HCT116 (cell line): Measurements from ENCODE around the gene SUDS3. TPM values are rescaled to one million over a fixed set of nuclear protein-coding genes. Genes with fewer than 3 reads are reported as not detected.

Source experiments
- ATAC-seq: fragments of 200-7000 bp; cut with Tn5 transposase; 2 replicates; pipeline ENCODE4 v1.9.1; 2020; ENCODE audit warnings: mild to moderate bottlenecking, moderate library complexity
- BruUV-seq: library from RNA; stranded (reverse); fragments of 400-500 nt; replicated peaks from 2 replicates; lab custom pipeline; 2021; lab: Mats Ljungman, UMichigan
- CTCF ChIA-PET: fragments of 300-600 bp; sonication (Branson Sonifier 250); formaldehyde crosslinking; loops from one replicate; lab custom pipeline; 2021; ENCODE audit warnings: antibody characterized with exemption; lab: Charles Lee
- POLR2A ChIA-PET: fragments of 300-600, 350-600 bp; sonication (Branson Sonifier 250); formaldehyde crosslinking; loops from one replicate; lab custom pipeline; 2021; ENCODE audit warnings: antibody characterized with exemption; lab: Charles Lee
- RAD21 ChIA-PET, 2 experiments: fragments of 300-600 bp; sonication (Branson Sonifier 250); formaldehyde crosslinking; loops; one replicate each; lab custom pipeline; 2023; ENCODE audit warnings: low total read pairs in 2 of 2; ENCODE audit not compliant: uncharacterized antibody in 2 of 2, unreplicated experiment in 2 of 2, low non-redundant PET in 1 of 2; lab: Charles Lee
- DNase-seq: peaks from one replicate; pipeline ENCODE4 v3.0.0-alpha.2; 2010; ENCODE audit warnings: low read depth, low spot score
- H2AFZ ChIP-seq: fragments of 200-600 bp; shearing (Covaris generic), sonication (generic); 2 replicates; pipeline ENCODE4 v1.6.1; 2017; ENCODE audit warnings: low read depth, mixed run types, mixed read lengths, antibody characterized with exemption, low read length; ENCODE audit not compliant: poor library complexity, severe bottlenecking
- H3K27ac ChIP-seq: 2 replicates; pipeline ENCODE4 v1.5.1; 2012; ENCODE audit warnings: low read depth, low read length
- H3K27me3 ChIP-seq: fragments of 200-600 bp; sonication (generic); 2 replicates; pipeline ENCODE4 v1.6.1; 2016; ENCODE audit warnings: mixed run types, low read length, mixed read lengths; ENCODE audit not compliant: insufficient read depth
- H3K36me3 ChIP-seq, 2 experiments: fragments of 200-500 bp in 1 of 2; fragments of 200-600 bp in 1 of 2; sonication (Bioruptor generic) in 1 of 2; sonication (generic) in 1 of 2; 2 replicates each; pipeline versions ENCODE4 v1.5.1 to v1.6.1; 2014 to 2016; ENCODE audit warnings: low read length in 2 of 2, inconsistent platforms in 1 of 2, mixed read lengths in 1 of 2, mixed run types in 1 of 2; ENCODE audit not compliant: insufficient read depth in 2 of 2, control insufficient read depth in 1 of 2
- H3K4me1 ChIP-seq, 2 experiments: fragments of 200-600 bp in 1 of 2; sonication (generic) in 1 of 2; 2 replicates each; pipeline versions ENCODE4 v1.5.1 to v1.6.1; 2012 to 2017; ENCODE audit warnings: low read length in 2 of 2, inconsistent platforms in 1 of 2, mild to moderate bottlenecking in 1 of 2, mixed read lengths in 1 of 2, mixed run types in 1 of 2, moderate library complexity in 1 of 2; ENCODE audit not compliant: insufficient read depth in 2 of 2, control insufficient read depth in 1 of 2
- H3K4me2 ChIP-seq: fragments of 200-600 bp; sonication (generic); 2 replicates; pipeline ENCODE4 v1.6.1; 2017; ENCODE audit warnings: mixed run types, low read length, mixed read lengths
- H3K4me3 ChIP-seq, 2 experiments: fragments of 200-600 bp in 1 of 2; sonication (generic) in 1 of 2; replicated peaks in 1 of 2; 2 replicates each; pipeline ENCODE4 v1.5.1; 2011 to 2016; ENCODE audit warnings: low read length in 2 of 2, control low read depth in 1 of 2, low read depth in 1 of 2, mild to moderate bottlenecking in 1 of 2, mixed read lengths in 1 of 2, mixed run types in 1 of 2
- H3K79me2 ChIP-seq: fragments of 200-600 bp; sonication (generic); 2 replicates; pipeline ENCODE4 v1.6.1; 2017; ENCODE audit warnings: mild to moderate bottlenecking, mixed run types, low read length, moderate library complexity, mixed read lengths; ENCODE audit not compliant: insufficient read depth
- H3K9ac ChIP-seq: fragments of 200-600 bp; sonication (generic); 2 replicates; pipeline ENCODE4 v1.6.1; 2016; ENCODE audit warnings: low read length, mixed read lengths
- H3K9me2 ChIP-seq: fragments of 200-600 bp; sonication (generic), shearing (Covaris generic); 2 replicates; pipeline ENCODE4 v1.6.1; 2017; ENCODE audit warnings: mixed run types, mild to moderate bottlenecking, moderate library complexity; ENCODE audit not compliant: insufficient read depth
- H3K9me3 ChIP-seq, 2 experiments: fragments of 200-500 bp in 1 of 2; fragments of 200-600 bp in 1 of 2; sonication (Bioruptor generic) in 1 of 2; sonication (generic) in 1 of 2; 2 replicates each; pipeline ENCODE4 v1.6.1; 2014 to 2017; ENCODE audit warnings: low read length in 2 of 2, mixed read lengths in 2 of 2, inconsistent platforms in 1 of 2, low read depth in 1 of 2, mild to moderate bottlenecking in 1 of 2, mixed run types in 1 of 2, moderate library complexity in 1 of 2; ENCODE audit not compliant: control insufficient read depth in 1 of 2, insufficient read depth in 1 of 2
- H4K20me1 ChIP-seq: fragments of 200-600 bp; sonication (generic), shearing (Covaris generic); 2 replicates; pipeline ENCODE4 v1.6.1; 2017; ENCODE audit warnings: mixed run types, mild to moderate bottlenecking, moderate library complexity; ENCODE audit not compliant: insufficient read depth
- CEBPB ChIP-seq: IDR thresholded peaks from 2 replicates; pipeline ENCODE4 v1.6.1; 2012; ENCODE audit warnings: low read depth
- EGR1 ChIP-seq: IDR thresholded peaks from 2 replicates; pipeline ENCODE4 v1.6.1; 2012; ENCODE audit warnings: low read depth
- ELF1 ChIP-seq: IDR thresholded peaks from 2 replicates; pipeline ENCODE4 v1.6.1; 2012; ENCODE audit warnings: low read depth, borderline replicate concordance
- EZH2phosphoT487 ChIP-seq: fragments of 200-600 bp; IDR thresholded peaks from 2 replicates; pipeline ENCODE4 v1.6.1; 2018; ENCODE audit warnings: antibody characterized with exemption, borderline replicate concordance
- FOSL1 ChIP-seq: IDR thresholded peaks from 2 replicates; pipeline ENCODE4 v1.6.1; 2012; ENCODE audit warnings: low read depth
- JUND ChIP-seq: IDR thresholded peaks from 2 replicates; pipeline ENCODE4 v1.6.1; 2012
- RAD21 ChIP-seq: IDR thresholded peaks from 2 replicates; pipeline ENCODE4 v1.6.1; 2012; ENCODE audit warnings: low read depth, mild to moderate bottlenecking
- REST ChIP-seq: IDR thresholded peaks from 2 replicates; pipeline ENCODE4 v1.6.1; 2012; ENCODE audit warnings: low read depth
- SIN3A ChIP-seq: IDR thresholded peaks from 2 replicates; pipeline ENCODE4 v1.6.1; 2012; ENCODE audit warnings: low read depth
- SP1 ChIP-seq: IDR thresholded peaks from 2 replicates; pipeline ENCODE4 v1.6.1; 2012; ENCODE audit warnings: low read depth
- SRF ChIP-seq: IDR thresholded peaks from 2 replicates; pipeline ENCODE4 v1.6.1; 2012; ENCODE audit warnings: low read depth
- TCF7L2 ChIP-seq: IDR thresholded peaks from 2 replicates; pipeline ENCODE4 v1.7.0; 2011; ENCODE audit warnings: borderline replicate concordance, inconsistent platforms; ENCODE audit not compliant: insufficient read depth, insufficient read length; ENCODE audit errors: extremely low read depth
- YY1 ChIP-seq: IDR thresholded peaks from 2 replicates; pipeline ENCODE4 v1.6.1; 2011; ENCODE audit warnings: low read length, low read depth, moderate library complexity, mild to moderate bottlenecking; ENCODE audit not compliant: insufficient replicate concordance; ENCODE audit errors: extremely low read depth
- ZNF274 ChIP-seq: fragments of 200-500 bp; sonication (Bioruptor generic); IDR thresholded peaks from 2 replicates; pipeline ENCODE4 v1.6.1; 2014; ENCODE audit warnings: mild to moderate bottlenecking, low read depth, low read length, inconsistent platforms
- intact Hi-C: fragments of 100-400 bp; cut with micrococcal nuclease; formaldehyde crosslinking; loops from 2 replicates; pipeline ENCODE4 v1.10.0; 2022
- total RNA-seq: library from RNA; stranded (reverse); gene quantifications from one replicate; pipeline ENCODE4 v1.2.1, GENCODE V29; 2021; ENCODE audit not compliant: unreplicated experiment
- TF ChIP-seq, protein P1 (sequence below): IDR thresholded peaks from 2 replicates; pipeline ENCODE4 v1.6.1; 2012
- TF ChIP-seq, protein P2 (sequence below): IDR thresholded peaks from 2 replicates; pipeline ENCODE4 v1.6.1; 2012
- TF ChIP-seq, protein P3 (sequence below), 3 experiments: fragments of 200-600 bp in 1 of 3; sonication (generic) in 1 of 3; IDR thresholded peaks in 2 of 3; conservative IDR thresholded peaks in 1 of 3; 2 replicates each; pipeline ENCODE4 v1.5.1; 2012 to 2017; ENCODE audit warnings: low read depth in 2 of 3, low read length in 2 of 3, antibody characterized with exemption in 1 of 3, borderline replicate concordance in 1 of 3, control low read depth in 1 of 3, mild to moderate bottlenecking in 1 of 3, mixed read lengths in 1 of 3, mixed run types in 1 of 3, moderate library complexity in 1 of 3; ENCODE audit not compliant: insufficient read depth in 1 of 3

SUDS3 gene
- total RNA-seq, 1 experiment from 2014 or later = 32.3 TPM

- TF ChIP-seq ELF1 (no peak), ZNF274 (no peak), YY1 (no peak)
Observed at GRCh38 chr12:118398940-118399339, 22.6 kb downstream of the SUDS3 start (continued).

GRCh38 chr12:118402251-118402650 lies 25.9 kb downstream of the SUDS3 start:
- no TSS peak for BruUV-seq
- Histone ChIP-seq H3K36me3 (peaks cover 10 to 21% of the 10 kb centered on the region in 2 experiments; a peak in 3 of 4 replicates), H4K20me1 (no peaks in the 10 kb centered on the region)
- RAD21 ChIA-PET = no interaction called here
- TF ChIP-seq ZNF274 = no peak
- no peak for TF ChIP-seq CEBPB
- TF ChIP-seq SIN3A = no peak
- TF ChIP-seq, protein P1, sequence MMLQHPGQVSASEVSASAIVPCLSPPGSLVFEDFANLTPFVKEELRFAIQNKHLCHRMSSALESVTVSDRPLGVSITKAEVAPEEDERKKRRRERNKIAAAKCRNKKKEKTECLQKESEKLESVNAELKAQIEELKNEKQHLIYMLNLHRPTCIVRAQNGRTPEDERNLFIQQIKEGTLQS = no peak
- TF ChIP-seq, protein P2, sequence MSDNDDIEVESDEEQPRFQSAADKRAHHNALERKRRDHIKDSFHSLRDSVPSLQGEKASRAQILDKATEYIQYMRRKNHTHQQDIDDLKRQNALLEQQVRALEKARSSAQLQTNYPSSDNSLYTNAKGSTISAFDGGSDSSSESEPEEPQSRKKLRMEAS = no peak
- TF ChIP-seq EZH2phosphoT487 = no peak
- no peak for TF ChIP-seq RAD21
- TF ChIP-seq SP1 = no peak
- no peak for TF ChIP-seq YY1
- TF ChIP-seq FOSL1 = no peak
- no peak for TF ChIP-seq JUND
- TF ChIP-seq EGR1 = no peak
- TF ChIP-seq TCF7L2 = no peak
- TF ChIP-seq ELF1 = no peak
- TF ChIP-seq, protein P3, sequence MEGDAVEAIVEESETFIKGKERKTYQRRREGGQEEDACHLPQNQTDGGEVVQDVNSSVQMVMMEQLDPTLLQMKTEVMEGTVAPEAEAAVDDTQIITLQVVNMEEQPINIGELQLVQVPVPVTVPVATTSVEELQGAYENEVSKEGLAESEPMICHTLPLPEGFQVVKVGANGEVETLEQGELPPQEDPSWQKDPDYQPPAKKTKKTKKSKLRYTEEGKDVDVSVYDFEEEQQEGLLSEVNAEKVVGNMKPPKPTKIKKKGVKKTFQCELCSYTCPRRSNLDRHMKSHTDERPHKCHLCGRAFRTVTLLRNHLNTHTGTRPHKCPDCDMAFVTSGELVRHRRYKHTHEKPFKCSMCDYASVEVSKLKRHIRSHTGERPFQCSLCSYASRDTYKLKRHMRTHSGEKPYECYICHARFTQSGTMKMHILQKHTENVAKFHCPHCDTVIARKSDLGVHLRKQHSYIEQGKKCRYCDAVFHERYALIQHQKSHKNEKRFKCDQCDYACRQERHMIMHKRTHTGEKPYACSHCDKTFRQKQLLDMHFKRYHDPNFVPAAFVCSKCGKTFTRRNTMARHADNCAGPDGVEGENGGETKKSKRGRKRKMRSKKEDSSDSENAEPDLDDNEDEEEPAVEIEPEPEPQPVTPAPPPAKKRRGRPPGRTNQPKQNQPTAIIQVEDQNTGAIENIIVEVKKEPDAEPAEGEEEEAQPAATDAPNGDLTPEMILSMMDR (IDR thresholded peaks at IDR 0.05 in 2 of 3, conservative IDR thresholded peaks at IDR 0.05 in 1 of 3; ENCODE audit: borderline replicate concordance in 1 of 3, insufficient read depth in 1 of 3, low read depth in 2 of 3, low read length in 2 of 3) = no peak
- TF ChIP-seq REST = no peak
- TF ChIP-seq SRF = no peak
- TF ChIP-seq, all 23 proteins: peak for 0
- H3K9me3 ChIP-seq = no peaks in the 10 kb centered on the region
- ChIA-PET POLR2A (no interaction called here), CTCF (no interaction called here)
- DNase-seq = no peak
- ATAC-seq = no peak
- H3K79me2 ChIP-seq = no peaks in the 10 kb centered on the region
- H3K4me1 ChIP-seq = no peaks in the 10 kb centered on the region
- H3K9me2 ChIP-seq = no peaks in the 10 kb centered on the region
- no peak overlapping the region for H3K4me3 ChIP-seq
- no peak overlapping the region for H3K4me2 ChIP-seq
- H3K27me3 ChIP-seq = no peaks in the 10 kb centered on the region
- no peak overlapping the region for H2AFZ ChIP-seq
- no peak overlapping the region for H3K9ac ChIP-seq
- H3K27ac ChIP-seq = no peak overlapping the region
- intact Hi-C loops = loop anchor here (10.0 kb wide), 1 partner anchor 453 kb away; no protein-coding TSS in a partner anchor
